ENCODE data around the gene SYTL3.

SYTL3 gene

DNA sequence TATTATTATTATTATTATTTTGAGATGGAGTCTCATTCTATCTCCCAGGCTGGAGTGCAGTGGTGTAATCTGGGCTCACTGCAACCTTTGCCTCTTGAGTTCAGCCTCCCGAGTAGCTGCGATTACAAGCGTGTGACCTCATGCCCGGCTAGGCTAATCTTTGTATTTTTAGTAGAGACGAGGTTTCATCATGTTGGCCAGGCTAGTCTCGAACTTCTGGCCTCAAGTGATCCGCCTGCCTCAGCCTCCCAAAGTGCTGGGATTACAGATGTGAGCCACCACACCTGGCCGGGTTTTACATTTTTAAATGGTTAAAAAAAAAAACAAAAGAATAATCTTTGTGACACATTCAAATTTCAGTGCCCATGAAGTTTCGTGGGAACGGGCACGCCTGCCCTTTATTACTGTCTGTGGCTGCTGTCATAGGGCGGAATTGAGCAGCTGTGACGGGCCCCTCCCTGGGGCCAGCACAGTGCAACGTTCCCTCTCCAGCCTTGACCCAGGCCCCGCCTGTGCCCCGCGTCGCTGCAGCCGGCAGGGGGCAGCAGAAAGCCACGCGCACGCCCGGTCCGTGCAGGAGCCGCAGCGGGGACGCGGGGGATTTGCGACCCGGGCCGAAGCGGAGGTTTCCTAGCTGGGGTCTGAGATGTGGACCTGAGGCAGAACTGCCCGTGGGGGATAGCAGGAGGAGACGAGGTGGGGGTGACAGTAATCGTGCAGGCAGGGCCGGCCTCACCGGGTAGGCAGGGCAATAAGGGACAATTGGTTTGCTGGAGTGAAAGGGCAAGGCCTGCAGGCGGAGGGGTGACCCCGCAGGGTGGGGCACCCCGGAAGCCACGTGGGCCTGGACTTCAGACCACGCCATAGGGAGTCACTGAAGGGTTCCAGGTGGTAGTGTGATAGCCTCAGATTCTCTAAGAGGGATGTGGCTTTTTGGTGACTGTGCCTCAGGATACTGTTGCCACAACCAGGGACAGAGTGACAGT lies 54.3 kb downstream of the SYTL3 start:
- no peak for DNase-seq

DNA sequence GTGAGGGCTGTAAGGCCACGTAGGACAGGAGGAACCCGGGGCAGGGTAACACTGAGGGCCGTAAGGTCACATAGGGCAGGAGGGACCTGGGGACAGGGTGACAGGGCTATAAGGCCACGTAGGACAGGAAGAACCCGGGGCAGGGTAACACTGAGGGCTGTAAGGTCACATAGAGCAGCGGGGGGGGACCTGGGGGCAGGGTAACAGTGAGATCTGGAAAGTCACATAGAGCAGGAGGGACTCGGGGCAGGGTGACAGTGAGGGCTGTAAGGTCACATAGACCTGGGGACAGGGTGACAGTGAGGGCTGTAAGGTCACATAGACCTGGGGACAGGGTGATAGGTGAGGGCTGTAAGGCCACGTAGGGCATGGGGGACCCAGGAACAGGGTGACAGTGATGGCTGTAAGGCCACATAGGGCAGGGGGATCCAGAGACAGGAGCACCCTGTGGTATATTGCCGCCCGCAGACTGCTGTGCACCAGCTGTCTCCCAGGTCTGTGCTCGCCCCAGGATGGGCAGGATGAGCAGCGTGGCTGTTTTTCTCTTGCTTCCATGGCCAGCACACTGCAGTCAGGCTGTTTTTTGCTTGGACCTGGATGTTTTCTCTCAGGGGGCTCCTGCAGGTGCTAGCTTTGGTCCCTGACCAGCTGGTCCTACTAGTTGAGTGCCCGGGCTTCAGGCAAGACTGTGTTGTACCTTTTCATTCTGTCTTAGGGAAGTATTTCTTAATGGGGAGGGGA lies 55.7 kb downstream of the SYTL3 start:
- DNase-seq: no peak

DNA sequence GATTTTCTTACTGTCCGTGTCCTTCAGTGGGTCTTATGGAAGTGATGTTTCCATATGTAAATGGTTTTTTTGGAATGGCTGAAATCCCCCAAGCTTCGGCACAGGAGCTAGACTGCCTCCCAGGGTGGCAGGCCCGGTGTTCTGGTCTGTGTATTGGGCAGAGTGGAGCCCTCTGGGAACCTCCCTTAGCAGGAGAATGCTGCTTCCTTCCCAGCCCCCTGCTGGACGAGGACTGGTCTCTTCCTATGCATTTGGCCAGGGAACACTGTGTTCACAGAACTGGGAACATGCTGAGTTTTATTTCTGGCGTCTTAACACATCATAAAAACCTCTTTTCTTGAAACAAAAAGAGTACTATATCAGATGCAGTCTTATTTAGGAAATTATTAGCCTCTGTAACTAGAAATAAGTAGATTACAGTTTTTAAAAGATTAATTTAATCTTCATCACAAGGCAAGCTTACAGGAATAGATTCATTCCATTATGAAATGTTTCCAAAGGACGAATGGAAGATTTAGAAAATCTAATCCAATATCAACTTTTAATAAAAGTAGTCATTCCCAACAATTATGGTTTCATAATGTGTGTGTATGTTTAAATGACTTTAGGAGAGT lies 56.6 kb downstream of the SYTL3 start:
- DNase-seq: no peak

DNA sequence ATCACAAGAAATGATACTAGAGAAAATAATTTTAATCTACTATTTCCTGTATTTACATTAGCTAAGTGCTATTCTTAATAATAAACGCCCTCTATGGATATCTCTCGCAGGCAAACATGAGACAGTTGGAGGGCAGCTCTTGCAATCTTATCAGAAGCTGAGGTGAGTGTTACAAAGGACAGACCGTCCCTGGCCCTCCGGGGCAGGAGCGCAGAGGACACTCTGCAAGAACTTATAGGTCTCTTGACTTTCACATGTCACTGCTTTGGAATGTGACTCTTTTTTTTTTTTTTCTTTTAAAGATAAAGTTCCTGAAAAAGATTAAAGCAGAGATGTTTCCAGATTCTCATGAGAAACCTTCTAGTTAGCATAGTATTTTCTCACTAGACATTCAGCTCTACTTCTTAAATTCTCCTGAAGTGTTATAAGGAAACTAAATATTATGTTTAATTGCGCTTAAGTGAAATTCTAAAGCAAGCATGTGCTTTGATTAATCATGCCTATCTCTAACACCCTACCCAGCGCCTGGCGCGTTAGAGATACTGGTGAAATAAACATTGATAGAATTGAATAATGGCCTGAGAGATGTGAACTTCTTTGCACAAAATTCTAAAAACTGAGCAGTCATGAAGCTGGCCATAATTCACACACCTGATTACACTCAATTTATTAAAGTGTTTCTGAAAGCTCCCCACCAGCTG lies 57.4 kb downstream of the SYTL3 start:
- no peak for DNase-seq

DNA sequence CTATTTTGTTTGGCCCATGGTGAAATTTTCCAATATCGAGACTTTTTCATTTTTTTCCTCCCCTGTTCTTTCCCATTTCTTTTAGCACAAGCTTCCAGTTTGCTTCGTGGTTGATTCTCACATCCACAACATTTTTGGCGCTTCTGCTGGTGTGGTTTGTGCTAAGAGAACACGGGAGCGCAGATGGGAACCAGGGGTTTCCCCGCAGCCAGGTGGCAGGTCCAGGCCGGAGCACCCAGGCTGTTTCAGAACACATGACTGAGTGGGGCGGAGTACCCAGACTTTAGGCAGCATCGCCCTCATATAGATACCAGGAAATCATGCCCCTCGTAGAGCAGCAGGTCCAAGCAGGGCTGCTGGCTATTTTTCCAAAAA lies 58.0 kb downstream of the SYTL3 start:
- DNase-seq: no peak

DNA sequence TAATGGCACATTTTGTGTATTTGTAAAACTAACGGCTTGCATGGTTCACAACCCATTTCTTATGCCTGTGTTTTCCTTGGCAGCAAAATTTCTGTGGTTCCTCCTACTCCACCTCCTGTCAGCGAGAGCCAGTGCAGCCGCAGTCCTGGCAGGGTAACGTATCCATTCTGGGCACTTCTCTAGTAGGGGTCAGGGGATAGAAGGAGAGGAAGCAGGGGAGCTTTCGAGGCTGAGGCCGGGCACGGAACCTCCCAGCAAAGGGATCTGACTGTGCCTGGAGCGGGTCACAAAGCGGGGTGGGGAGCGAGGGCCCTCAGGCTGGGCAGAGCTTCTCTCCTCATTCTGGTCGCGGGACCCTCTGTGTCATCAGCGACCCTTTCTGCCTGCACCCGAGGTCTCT lies 58.4 kb downstream of the SYTL3 start:
- no peak for DNase-seq

DNA sequence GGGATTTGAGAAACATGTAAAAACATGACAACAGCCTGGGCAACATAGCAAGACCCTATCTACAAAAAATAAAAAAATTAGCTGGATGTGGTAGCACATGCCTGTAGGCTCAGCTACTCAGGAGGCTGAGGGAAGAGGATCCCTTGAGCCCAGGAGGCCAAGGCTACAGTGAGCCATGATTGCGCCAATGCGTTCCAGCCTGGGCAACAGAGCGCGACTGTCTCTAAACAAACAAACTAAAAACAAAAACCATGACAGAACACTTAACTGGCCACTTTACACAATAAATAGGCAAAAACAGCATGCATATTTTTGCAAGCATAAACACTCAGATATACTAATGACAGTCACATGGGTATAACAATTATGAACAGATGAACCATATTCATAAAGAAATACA lies 60.0 kb downstream of the SYTL3 start:
- no peak for DNase-seq

DNA sequence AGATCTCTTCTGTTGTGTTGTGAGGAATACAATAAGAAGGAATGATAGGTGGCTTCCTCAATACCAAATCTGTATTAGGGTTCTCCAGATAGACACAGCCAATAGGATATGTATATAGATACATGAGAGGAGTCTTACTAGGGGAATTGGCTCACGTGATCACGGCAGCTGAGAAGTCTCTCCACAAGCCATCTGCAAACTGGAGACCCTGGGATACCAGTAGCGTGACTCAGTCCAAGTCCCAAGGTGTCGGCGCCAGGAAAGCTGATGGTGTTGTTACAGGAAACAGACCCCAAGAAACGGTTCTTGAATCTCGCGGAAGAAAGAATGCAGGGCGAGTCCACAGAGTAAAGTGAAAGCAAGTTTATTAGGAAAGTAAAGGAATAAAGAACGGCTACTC lies 61.4 kb downstream of the SYTL3 start:
- no peak for DNase-seq

DNA sequence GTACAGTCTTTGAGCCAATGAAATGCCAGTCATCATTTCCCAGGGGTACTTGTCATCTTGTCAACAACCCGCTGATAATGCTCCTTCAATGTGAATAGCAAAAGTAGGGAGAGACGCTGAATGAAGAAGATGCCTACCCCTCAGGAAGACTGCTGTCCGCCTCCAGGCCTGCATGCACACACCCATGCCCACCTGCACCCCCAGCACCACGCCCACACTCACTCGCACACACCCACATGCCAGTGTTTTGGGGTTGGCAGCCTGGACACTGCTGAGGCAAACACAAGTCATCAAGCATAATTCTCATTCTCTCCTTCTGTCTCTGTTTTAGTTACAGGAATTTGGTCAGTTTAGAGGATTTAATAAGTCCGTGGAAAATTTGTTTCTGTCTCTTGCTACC lies 63.6 kb downstream of the SYTL3 start:
- no peak for DNase-seq

DNA sequence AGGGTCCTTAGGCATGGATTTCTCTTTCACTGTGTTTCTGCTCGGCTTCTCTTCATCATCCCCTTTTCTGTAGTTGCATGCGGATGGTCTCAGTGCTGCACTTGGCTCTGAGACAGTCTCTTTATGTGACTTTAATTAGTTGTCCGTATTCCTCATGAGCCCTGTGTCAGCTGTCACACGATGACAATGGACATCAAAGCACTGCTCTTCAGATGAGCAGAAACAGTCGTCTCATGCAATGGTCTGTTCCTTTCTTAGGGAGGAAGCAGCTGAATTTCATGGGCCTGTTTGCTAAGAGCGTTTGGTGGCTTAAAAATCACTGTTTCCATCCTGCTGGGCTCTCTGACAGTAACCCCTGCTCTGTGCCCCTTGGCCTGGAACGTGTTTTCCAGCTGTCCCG lies 64.9 kb downstream of the SYTL3 start:
- no peak for DNase-seq

DNA sequence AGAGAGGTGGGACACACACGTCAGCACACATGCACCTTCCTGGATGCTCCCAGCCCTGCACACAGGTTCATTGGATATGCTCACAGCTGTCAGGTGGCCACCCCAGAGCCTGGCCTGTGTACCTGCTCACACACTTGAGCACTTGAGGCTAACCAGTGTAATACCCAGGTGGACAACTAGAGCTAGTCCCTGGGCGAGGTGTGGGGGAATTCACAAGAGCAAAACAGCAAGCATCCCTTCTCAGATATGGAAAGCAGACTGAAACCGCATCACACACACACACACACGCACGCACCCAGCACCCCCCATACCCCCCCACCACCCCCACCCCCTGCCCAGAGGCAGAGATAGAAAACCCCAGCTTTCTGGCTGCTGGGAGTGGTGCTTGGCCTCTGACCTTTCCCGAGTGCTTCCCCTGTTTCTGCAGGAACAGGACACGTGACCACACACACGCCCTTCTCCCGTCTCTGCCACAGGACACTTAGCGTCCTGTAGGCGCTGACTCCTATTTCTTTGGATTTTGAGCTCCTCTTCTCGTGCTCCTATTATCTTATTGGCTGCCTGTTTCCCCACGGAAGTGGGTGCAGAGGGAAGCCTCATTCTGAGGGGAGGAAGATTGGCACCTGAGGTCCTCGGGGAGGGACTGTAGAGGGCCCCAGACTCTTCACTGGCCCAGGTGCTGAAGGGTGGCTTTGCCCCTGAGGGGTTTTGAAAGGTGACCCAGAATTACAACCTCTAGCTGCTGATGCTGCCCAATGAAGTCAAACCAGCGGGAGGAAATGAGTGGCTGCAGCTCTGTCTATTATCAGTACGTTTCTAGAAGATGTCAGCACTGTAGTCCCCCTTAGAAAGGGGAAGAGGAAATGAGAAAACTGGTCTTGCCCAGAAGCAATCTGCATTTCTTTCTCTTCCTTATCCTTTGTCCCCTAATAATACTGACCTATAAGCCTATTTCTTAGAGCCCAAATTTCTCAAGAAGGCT lies 65.8 kb downstream of the SYTL3 start:
- DNase-seq: no peak

DNA sequence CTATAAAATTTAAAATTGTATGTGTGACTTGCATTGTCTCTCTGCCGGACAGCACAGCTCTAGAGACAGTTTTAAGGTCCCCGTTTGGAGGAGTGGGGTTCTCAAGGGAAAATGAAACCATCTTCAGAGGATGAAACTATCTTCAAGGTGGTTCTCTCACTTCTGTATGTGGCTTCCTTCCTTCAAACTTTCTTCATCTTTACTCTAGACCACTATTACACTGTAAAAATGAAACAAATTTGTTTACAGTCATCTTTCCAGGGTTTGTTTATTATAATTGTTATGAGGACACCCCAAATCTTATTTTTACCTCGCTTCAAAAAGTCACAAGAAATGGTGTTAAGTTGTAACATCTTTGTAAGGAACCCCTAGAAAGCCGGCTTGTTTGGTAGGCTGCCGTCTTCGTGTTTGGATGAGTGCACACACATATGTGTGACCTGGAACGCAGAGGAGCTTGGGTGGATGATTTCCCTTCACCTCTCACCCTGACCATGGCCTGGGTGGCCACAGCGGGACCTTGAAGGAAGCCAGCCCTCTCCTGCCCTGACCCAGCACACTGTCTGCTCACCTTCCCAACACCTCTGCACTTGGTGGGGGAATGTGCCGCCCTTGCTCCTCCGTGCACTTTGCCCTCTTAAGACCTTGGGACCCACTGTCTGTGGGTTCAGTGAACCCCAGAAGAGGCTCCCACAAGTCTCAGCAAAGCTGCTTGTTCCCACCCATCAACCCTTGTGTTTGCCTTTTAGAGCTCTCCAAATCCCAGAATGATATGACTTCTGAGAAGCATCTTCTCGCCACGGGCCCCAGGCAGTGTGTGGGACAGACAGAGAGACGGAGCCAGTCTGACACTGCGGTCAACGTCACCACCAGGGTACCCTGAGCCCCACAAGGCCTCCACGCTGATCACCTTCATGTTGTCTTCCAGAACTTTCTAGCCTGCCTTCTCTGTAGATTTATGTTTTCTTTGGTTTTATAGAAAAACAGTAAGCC lies 67.8 kb downstream of the SYTL3 start:
- DNase-seq: no peak

DNA sequence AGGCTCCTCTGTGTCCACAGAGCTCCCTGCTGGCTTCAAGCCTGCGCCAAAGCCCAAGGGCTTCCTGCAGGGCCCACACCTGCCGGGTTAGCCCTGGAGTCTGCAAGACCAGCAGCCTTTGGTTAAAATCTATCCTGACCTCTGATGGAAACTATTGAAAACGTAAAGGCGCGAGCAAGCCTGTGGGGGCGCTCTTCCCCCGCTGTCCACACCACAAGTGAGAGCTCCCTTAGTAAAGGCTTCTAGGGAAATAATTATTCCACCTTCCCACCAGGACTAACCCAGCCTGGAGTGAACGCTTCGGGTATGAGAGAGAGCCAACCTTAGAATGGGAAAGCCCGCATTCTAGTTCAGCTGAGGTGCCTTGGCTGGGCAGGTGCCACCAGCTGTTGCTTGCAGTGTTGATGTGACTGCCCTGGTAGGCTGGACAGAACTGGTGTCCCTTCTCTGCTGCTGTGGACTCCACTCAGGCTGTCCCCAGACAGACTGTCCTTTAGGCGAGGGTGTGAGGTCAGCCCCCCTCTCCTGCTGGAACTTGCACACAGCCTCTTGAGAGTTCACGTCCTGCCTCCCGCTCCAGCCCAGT lies 68.7 kb downstream of the SYTL3 start:
- DNase-seq: no peak

DNA sequence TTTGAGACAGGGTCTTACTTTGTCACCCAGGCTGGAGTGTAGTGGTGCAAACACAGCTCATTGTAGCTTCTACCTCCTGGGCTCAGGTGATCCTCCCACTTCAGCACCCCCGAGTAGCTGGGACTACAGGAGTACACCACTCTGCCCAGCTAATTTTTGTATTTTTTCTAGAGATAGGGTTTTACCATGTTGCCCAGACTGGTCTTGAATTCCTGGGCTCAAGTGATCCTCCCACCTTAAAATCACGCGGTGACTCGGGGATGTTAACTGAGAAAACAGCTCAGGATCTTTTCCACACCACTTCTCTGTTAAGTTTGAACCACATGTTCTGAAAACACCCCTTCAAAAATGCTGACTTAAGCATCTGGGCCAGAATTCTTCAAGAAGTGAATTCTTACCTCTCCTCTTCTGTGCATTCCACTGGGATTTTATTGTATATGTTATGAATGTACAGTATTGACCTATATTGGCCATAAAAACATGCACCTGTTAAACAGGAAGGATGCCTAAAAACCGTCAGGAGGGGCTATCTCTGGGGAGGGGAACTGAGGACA lies 72.4 kb downstream of the SYTL3 start:
- DNase-seq: no peak

DNA sequence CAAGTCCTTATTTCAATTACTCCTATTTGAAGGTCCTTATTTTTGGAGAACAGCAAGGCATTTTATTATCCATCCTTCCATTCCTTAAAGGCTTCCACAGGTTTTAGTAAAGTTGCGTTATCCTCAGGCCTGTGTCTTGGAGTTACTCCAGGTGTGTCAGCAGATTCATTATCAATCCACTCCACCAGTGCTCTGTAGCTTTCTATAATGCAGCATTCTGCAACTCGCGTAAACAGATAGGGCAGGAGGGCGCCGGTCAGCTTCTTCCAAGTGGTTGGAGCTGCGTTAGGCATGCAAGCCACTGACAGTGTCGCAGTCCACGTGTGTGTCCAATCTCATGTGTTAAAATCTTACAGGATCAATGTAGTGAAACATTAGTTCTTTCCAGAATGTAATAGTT lies 75.8 kb downstream of the SYTL3 start:
- DNase-seq: no peak

DNA sequence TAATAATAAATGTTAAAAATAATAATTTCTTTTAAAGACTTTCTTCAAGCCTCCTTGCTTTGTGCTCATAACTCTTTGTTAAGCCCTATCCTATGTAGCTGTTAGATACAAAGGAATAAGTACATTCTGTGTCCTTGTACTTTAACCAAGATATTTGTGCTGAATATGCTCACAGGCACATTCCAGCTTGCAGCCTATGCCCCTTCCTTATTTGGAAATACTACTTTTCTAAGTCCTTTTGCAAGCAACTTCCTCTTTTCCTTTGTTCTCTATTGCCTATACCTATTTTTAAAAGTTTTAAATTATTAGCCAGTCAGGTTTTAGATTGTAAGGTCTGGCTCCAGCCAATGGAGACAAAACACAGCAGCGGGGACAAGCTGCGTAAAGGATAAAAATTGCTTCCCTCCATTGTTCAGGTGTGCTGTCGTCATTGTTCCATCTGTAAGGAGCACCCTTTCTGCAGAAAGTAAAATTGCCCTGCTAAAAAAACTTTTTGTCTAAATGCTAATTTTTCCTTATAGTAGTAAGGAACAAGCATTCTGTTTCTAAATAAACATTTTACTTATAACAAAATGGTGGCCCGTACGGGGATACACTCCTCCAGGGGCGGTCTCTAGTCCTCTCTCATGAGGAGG lies 80.2 kb downstream of the SYTL3 start:
- DNase-seq: no peak

DNA sequence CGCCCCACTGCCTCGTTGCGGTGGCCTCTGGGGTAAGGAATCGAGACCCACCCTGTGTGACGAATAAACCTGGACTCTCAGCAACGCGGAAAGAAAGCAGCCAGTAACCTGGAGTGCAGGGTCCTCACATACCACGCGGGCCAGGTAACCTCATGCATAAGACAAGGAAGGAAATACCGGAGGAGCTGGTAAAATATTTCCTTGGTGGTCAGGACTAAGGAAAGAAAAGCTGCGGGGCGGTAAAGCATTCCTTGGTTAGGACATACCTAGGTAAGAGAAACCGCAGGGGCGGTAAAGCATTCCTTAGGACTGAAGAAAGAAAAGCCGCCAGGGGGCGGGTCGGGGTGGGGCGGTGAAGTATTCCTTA lies 80.7 kb downstream of the SYTL3 start:
- no peak for DNase-seq

DNA sequence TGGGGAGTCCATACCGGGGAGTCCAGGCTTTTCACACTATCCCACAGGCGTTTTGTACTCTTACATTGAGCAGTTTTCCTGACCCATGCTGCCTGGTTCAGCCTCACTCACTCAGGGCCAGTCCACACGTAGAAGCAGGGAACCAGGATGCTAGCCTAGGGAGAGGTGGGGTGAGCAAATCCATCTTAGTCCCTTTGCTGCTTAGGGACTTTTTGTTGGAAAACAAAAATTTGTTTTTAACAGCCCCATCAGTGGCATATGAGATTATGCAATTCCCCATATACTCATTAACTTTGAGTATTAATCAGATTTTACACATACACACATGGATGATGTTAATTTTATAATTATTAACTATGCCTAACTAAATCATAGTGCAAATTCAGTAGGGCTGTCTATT lies 85.2 kb downstream of the SYTL3 start:
- DNase-seq: no peak

DNA sequence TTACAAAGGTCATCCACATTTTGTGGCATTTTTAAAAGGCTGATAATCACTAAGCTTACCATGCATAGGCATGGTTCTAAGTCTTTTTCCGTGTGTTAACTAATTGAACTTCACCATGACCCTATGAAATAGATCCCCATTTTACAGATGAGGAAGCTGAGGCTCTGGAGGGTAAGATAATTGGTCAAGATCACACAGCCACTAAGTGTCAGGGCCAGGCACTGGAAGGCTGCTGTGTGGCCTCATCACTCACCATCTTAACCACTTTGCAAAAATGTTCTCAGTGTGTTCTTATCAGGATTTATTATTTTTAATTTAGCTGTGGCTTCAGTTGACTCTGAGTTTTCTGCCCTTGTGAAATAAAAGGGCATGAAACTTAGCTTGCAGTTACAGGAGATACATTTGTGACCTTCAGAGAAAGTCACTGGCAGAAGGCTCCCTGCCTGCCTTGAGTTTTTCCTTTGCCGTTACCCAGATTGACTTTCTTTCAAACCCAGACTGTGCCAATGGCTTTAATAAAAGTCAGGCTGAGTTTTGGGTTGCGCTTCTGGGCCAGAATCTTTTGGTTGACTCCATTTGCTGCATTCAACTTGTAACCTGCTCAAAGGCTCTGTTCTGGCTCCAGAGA lies 87.3 kb downstream of the SYTL3 start:
- no peak for DNase-seq
